Fibroblast of lung (primary cell): ENCODE results near the gene ANLN. TPM values are rescaled to one million over a fixed set of nuclear protein-coding genes. Genes with fewer than 3 reads are reported as not detected.

Experiments
- DNase-seq, 2 donors: peaks; one replicate each; pipeline versions ENCODE4 v3.0.0 to v3.0.0-alpha.2; 2010; ENCODE audit warnings: low read depth in 2 of 2
- H2AFZ ChIP-seq: 2 replicates; pipeline ENCODE4 v1.5.1; 2012; ENCODE audit warnings: low read length, control low read depth, inconsistent platforms
- H3K27ac ChIP-seq: 2 replicates; pipeline ENCODE4 v1.5.1; 2011; ENCODE audit warnings: low read length, control low read depth; ENCODE audit not compliant: insufficient read depth
- H3K27me3 ChIP-seq: 2 replicates; pipeline ENCODE4 v1.5.1; 2011; ENCODE audit warnings: mild to moderate bottlenecking, low read length; ENCODE audit not compliant: control insufficient read depth, insufficient read depth
- H3K36me3 ChIP-seq: 2 replicates; pipeline ENCODE4 v1.5.1; 2011; ENCODE audit warnings: low read length; ENCODE audit not compliant: control insufficient read depth, insufficient read depth
- H3K4me1 ChIP-seq: 2 replicates; pipeline ENCODE4 v1.5.1; 2011; ENCODE audit warnings: low read length; ENCODE audit not compliant: control insufficient read depth, insufficient read depth; ENCODE audit errors: extremely low read depth
- H3K4me2 ChIP-seq: 2 replicates; pipeline ENCODE4 v1.5.1; 2011; ENCODE audit warnings: low read length, control low read depth; ENCODE audit not compliant: insufficient read depth; ENCODE audit errors: extremely low read depth
- H3K4me3 ChIP-seq, 4 experiments: fragments of 200-600 bp in 1 of 4; sonication (generic) in 1 of 4; replicated peaks in 1 of 4; 2 replicates each; pipeline ENCODE4 v1.5.1; 2011 to 2016; ENCODE audit warnings: low read length in 4 of 4, low read depth in 3 of 4, mild to moderate bottlenecking in 3 of 4, control low read depth in 2 of 4, inconsistent platforms in 1 of 4, mixed read lengths in 1 of 4; ENCODE audit not compliant: insufficient read depth in 1 of 4; ENCODE audit errors: control extremely low read depth in 1 of 4
- H3K79me2 ChIP-seq: 2 replicates; pipeline ENCODE4 v1.5.1; 2012; ENCODE audit warnings: mild to moderate bottlenecking, low read length, inconsistent platforms; ENCODE audit not compliant: control insufficient read depth, insufficient read depth
- H3K9ac ChIP-seq: 2 replicates; pipeline ENCODE4 v1.5.1; 2011; ENCODE audit warnings: mild to moderate bottlenecking, low read length, control low read depth; ENCODE audit not compliant: insufficient read depth
- H3K9me3 ChIP-seq: 2 replicates; pipeline ENCODE4 v1.5.1; 2012; ENCODE audit warnings: low read depth, low read length; ENCODE audit not compliant: control insufficient read depth, insufficient read depth
- H4K20me1 ChIP-seq: 2 replicates; pipeline ENCODE4 v1.5.1; 2011; ENCODE audit warnings: low read length; ENCODE audit not compliant: control insufficient read depth, insufficient read depth; ENCODE audit errors: extremely low read depth
- EZH2 ChIP-seq: IDR thresholded peaks from 2 replicates; pipeline ENCODE4 v1.5.1; 2012; ENCODE audit warnings: low read length, control low read depth, mild to moderate bottlenecking; ENCODE audit errors: missing control alignments
- polyA plus RNA-seq, 2 donors: library from polyadenylated mRNA; depleted of rRNA in 1 of 2; stranded (reverse) in 1 of 2; unstranded in 1 of 2; fragments of >200 nt; gene quantifications; 2 replicates each; pipeline ENCODE4 v1.2.1, GENCODE V29; 2011 to 2012; ENCODE audit warnings: missing spikeins in 1 of 2
- total RNA-seq: library from RNA; depleted of rRNA; stranded (reverse); fragments of >200 nt; gene quantifications from 2 replicates; pipeline ENCODE4 v1.2.1, GENCODE V29; 2014
- TF ChIP-seq, protein P1 (sequence below), 2 donors: IDR thresholded peaks in 1 of 2; conservative IDR thresholded peaks in 1 of 2; 1 replicate in 1 of 2; 2 replicates in 1 of 2; pipeline ENCODE4 v1.5.1; 2011 to 2012; ENCODE audit warnings: low read length in 2 of 2, control low read depth in 1 of 2, inconsistent platforms in 1 of 2, low read depth in 1 of 2, mild to moderate bottlenecking in 1 of 2

The ANLN gene
- total and polyA plus RNA-seq, 2 donors (not counting 1 experiment from before 2014, with no cell fraction given): 21.5 to 25.3 TPM

- no peak for DNase-seq
- no peaks in the 10 kb centered on the region for H3K9me3 ChIP-seq
Measured at GRCh38 chr7:36387435-36388231, 2.0 kb upstream of the ANLN start.

GRCh38 chr7:36388423-36388822, 1.2 kb upstream of the ANLN start:
- H3K27ac ChIP-seq: no peak overlapping the region
- H3K9ac ChIP-seq: no peak overlapping the region
- H3K79me2 ChIP-seq: peaks cover 34% of the 10 kb centered on the region
- no peaks in the 10 kb centered on the region for H3K36me3 ChIP-seq
- H3K27me3 ChIP-seq: no peaks in the 10 kb centered on the region
- H2AFZ ChIP-seq: peak overlapping the region; percentile 44
- H3K4me2 ChIP-seq: no peak overlapping the region
- H4K20me1 ChIP-seq: no peaks in the 10 kb centered on the region
- DNase-seq: no peak
- H3K4me3 ChIP-seq: no peak overlapping the region
- H3K9me3 ChIP-seq: no peaks in the 10 kb centered on the region
- TF ChIP-seq EZH2: no peak
- TF ChIP-seq, protein P1, sequence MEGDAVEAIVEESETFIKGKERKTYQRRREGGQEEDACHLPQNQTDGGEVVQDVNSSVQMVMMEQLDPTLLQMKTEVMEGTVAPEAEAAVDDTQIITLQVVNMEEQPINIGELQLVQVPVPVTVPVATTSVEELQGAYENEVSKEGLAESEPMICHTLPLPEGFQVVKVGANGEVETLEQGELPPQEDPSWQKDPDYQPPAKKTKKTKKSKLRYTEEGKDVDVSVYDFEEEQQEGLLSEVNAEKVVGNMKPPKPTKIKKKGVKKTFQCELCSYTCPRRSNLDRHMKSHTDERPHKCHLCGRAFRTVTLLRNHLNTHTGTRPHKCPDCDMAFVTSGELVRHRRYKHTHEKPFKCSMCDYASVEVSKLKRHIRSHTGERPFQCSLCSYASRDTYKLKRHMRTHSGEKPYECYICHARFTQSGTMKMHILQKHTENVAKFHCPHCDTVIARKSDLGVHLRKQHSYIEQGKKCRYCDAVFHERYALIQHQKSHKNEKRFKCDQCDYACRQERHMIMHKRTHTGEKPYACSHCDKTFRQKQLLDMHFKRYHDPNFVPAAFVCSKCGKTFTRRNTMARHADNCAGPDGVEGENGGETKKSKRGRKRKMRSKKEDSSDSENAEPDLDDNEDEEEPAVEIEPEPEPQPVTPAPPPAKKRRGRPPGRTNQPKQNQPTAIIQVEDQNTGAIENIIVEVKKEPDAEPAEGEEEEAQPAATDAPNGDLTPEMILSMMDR (conservative IDR thresholded peaks at IDR 0.05 in 1 of 2, IDR thresholded peaks at IDR 0.05 in 1 of 2; ENCODE audit: low read depth in 1 of 2, low read length in 2 of 2): no peak
- peaks cover 7% of the 10 kb centered on the region for H3K4me1 ChIP-seq

More at GRCh38 chr7:36387435-36388231, 2.0 kb upstream of the ANLN start:
- peaks cover 28% of the 10 kb centered on the region for H3K79me2 ChIP-seq
- no peak overlapping the region for H2AFZ ChIP-seq
- no peaks in the 10 kb centered on the region for H3K27me3 ChIP-seq
- peaks cover 2% of the 10 kb centered on the region for H3K4me1 ChIP-seq
- H3K36me3 ChIP-seq: no peaks in the 10 kb centered on the region
- no peak overlapping the region for H3K27ac ChIP-seq
- no peak for TF ChIP-seq EZH2
- TF ChIP-seq, protein P1 (conservative IDR thresholded peaks at IDR 0.05 in 1 of 2, IDR thresholded peaks at IDR 0.05 in 1 of 2; ENCODE audit: low read depth in 1 of 2, low read length in 2 of 2): no peak
- no peak overlapping the region for H3K9ac ChIP-seq
- H3K4me2 ChIP-seq: no peak overlapping the region
- H4K20me1 ChIP-seq: no peaks in the 10 kb centered on the region
- no peak overlapping the region for H3K4me3 ChIP-seq

DNA sequence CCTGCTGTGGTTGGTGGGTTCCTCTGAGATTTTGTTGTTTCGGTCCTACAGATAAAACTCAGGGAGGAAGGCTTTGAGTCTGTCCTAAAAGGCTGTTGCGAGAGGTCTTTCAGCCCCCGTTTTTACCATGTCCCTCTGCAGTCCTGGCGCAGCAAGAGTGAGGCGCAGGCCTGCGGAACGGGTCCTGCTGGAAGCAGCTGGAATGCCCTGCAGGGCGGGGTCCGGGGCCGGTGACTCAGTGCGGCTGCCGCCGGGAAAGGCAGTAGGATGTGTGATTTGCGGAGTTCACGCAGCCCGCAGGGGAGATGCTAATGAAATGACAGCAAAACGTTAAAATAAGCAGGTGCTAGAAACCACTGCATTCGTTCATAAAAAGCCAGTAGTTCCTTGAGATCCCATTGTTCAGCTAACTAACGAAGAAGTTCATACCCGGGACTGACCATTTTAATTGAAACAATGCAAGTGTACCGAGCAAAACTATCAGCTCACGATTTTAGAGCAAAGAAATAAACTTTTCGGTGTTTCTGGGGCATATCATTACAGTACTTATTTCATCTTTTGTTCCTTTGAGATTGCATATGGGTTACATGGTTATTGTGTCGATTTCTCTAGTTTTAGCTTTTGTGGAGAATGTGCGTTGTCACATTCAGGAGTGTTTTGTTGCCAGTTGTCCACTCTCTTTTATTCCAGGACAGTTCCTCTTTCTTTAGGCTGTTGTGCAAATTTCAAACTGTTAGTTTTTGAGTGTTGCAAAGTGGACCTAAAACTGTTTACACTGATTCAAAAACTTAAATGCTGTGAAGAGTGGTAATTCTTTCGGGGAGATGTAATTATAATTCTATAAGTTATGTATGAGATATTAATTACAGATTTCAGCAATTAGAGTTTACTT, 783 bp downstream of the ANLN start:
- peak overlapping the region; percentile 77 for H2AFZ ChIP-seq
- H3K9ac ChIP-seq: peak overlapping the region; percentile 80
- H3K27ac ChIP-seq: peak overlapping the region; percentile 93
- H3K4me2 ChIP-seq: peak overlapping the region; percentile 95
- no peaks in the 10 kb centered on the region for H3K9me3 ChIP-seq
- H4K20me1 ChIP-seq: no peaks in the 10 kb centered on the region
- H3K79me2 ChIP-seq: peaks cover 54% of the 10 kb centered on the region
- no peaks in the 10 kb centered on the region for H3K36me3 ChIP-seq
- H3K4me1 ChIP-seq: peaks cover 13% of the 10 kb centered on the region
- peak; percentile 86 to 90 for DNase-seq
- peak overlapping the region; percentile 89 to 96 (median 94) for H3K4me3 ChIP-seq
- H3K27me3 ChIP-seq: no peaks in the 10 kb centered on the region
- TF ChIP-seq, protein P1 (conservative IDR thresholded peaks at IDR 0.05 in 1 of 2, IDR thresholded peaks at IDR 0.05 in 1 of 2; ENCODE audit: low read depth in 1 of 2, low read length in 2 of 2): no peak
- no peak for TF ChIP-seq EZH2
